ENCODE measurements around the gene ADCY7. TPM values are rescaled to one million over a fixed set of nuclear protein-coding genes. Genes with fewer than 3 reads are reported as not detected.

ADCY7 gene
- total RNA-seq, 2 donors from 2014 or later, result 30.1 to 37.2 TPM

DNA sequence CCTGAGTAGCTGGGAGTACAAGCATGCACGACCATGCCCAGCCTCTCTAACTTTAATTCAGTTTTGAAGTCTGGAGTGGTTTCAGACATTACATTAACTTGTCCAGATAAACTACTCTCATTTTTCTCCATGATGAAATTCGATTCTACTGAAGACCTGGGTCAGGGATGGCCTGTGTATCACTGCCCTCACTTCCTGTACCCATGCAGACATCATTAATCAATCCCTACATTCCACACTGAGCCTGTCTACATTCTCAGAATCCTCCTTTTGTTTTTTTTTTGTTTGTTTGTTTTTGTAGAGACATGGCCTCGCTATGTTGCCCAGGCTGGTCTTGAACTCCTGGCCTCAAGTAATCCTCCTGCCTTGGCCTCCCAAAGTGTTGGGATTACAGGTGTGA is 22.6 kb downstream of the ADCY7 start:
- H3K27ac ChIP-seq (ENCODE audit: low read depth, low read length), result no peak overlapping the region
- no peaks in the 10 kb centered on the region for H3K27me3 ChIP-seq (ENCODE audit: control insufficient read depth, insufficient read depth, low read length, poor library complexity, severe bottlenecking)
- no peaks in the 10 kb centered on the region for H3K36me3 ChIP-seq (ENCODE audit: control insufficient read depth, insufficient read depth, low read length)
- WGBS, 2 experiments (ENCODE audit: insufficient coverage in 1 of 2, insufficient read length in 1 of 2), result 78 to 91% methylated on average over 1 to 3 of the region's 3 CpGs
- peaks cover 9% of the 10 kb centered on the region for H3K36me3 Mint-ChIP-seq (ENCODE audit: low read depth)
- peaks cover 9% of the 10 kb centered on the region for H3K9me3 Mint-ChIP-seq
- H3K4me1 ChIP-seq (ENCODE audit: control insufficient read depth, insufficient read depth, low read length), result no peaks in the 10 kb centered on the region
- H3K4me3 Mint-ChIP-seq, result no peak overlapping the region
- TF ChIP-seq, protein P1, sequence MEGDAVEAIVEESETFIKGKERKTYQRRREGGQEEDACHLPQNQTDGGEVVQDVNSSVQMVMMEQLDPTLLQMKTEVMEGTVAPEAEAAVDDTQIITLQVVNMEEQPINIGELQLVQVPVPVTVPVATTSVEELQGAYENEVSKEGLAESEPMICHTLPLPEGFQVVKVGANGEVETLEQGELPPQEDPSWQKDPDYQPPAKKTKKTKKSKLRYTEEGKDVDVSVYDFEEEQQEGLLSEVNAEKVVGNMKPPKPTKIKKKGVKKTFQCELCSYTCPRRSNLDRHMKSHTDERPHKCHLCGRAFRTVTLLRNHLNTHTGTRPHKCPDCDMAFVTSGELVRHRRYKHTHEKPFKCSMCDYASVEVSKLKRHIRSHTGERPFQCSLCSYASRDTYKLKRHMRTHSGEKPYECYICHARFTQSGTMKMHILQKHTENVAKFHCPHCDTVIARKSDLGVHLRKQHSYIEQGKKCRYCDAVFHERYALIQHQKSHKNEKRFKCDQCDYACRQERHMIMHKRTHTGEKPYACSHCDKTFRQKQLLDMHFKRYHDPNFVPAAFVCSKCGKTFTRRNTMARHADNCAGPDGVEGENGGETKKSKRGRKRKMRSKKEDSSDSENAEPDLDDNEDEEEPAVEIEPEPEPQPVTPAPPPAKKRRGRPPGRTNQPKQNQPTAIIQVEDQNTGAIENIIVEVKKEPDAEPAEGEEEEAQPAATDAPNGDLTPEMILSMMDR (conservative IDR thresholded peaks at IDR 0.05), result no peak
- H3K9ac ChIP-seq (ENCODE audit: extremely low read depth, low read length, poor library complexity, severe bottlenecking), result no peak overlapping the region
- DNase-seq, result no peak
- no peak overlapping the region for H3K27ac Mint-ChIP-seq
- peaks cover 9% of the 10 kb centered on the region for H3K9me3 ChIP-seq (ENCODE audit: control insufficient read depth, low read length)
- no peak overlapping the region for H3K4me3 ChIP-seq (ENCODE audit: low read length)
- no peaks in the 10 kb centered on the region for H3K27me3 Mint-ChIP-seq (ENCODE audit: insufficient read depth)
- H3K4me1 Mint-ChIP-seq, result no peaks in the 10 kb centered on the region

DNA sequence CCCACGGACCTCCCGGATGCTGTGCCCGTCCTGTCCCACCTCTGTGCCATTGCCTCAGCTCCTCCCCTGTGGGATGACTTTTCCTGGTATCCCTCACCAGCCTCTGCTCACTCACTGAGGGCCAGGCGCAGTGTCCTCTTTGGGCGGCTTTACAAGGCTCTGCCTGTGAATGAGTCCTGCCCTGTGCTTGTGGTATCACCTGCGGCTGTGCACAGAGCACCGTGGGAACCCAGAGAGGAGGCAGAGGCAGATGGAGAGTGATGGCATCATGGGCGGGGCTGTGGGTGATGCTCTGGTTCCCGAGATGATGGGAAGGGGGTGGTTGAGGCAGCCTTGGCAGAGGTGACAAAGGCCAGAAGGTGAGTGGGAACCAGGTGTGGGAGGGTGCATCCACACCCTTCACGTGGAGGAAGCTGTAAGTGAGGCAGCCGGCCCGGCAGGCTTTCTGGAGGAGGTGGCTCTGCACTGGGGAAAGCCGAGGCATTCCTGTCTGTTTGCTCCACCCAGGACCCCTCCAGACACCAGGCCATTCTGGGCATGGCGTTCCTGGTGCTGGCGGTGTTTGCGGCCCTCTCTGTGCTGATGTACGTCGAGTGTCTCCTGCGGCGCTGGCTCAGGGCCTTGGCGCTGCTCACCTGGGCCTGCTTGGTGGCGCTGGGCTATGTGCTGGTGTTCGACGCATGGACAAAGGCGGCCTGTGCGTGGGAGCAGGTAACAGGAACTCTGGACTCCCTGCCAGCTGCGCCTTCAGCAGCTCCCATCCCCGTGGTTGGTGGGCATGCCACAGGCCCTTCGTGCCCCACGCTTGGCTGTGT is 23.8 kb downstream of the ADCY7 start:
- H3K27me3 ChIP-seq (ENCODE audit: control insufficient read depth, insufficient read depth, low read length, poor library complexity, severe bottlenecking), result no peaks in the 10 kb centered on the region
- Mint-ChIP-seq H3K27me3 (ENCODE audit: insufficient read depth) (no peaks in the 10 kb centered on the region), H3K9me3 (peaks cover 9% of the 10 kb centered on the region), H3K36me3 (ENCODE audit: low read depth) (peaks cover 13% of the 10 kb centered on the region), H3K27ac (no peak overlapping the region), H3K4me1 (no peaks in the 10 kb centered on the region), H3K4me3 (no peak overlapping the region)
- H3K4me3 ChIP-seq (ENCODE audit: low read length), result no peak overlapping the region
- no peak for DNase-seq
- TF ChIP-seq, protein P1 (conservative IDR thresholded peaks at IDR 0.05), result no peak
- H3K4me1 ChIP-seq (ENCODE audit: control insufficient read depth, insufficient read depth, low read length), result no peaks in the 10 kb centered on the region
- H3K27ac ChIP-seq (ENCODE audit: low read depth, low read length), result no peak overlapping the region
- WGBS, 2 experiments (ENCODE audit: insufficient coverage in 1 of 2, insufficient read length in 1 of 2), result 93 to 96% methylated on average over 22 to 30 of the region's 30 CpGs
- peaks cover 9% of the 10 kb centered on the region for H3K9me3 ChIP-seq (ENCODE audit: control insufficient read depth, low read length)
- H3K9ac ChIP-seq (ENCODE audit: extremely low read depth, low read length, poor library complexity, severe bottlenecking), result no peak overlapping the region
- H3K36me3 ChIP-seq (ENCODE audit: control insufficient read depth, insufficient read depth, low read length), result no peaks in the 10 kb centered on the region

DNA sequence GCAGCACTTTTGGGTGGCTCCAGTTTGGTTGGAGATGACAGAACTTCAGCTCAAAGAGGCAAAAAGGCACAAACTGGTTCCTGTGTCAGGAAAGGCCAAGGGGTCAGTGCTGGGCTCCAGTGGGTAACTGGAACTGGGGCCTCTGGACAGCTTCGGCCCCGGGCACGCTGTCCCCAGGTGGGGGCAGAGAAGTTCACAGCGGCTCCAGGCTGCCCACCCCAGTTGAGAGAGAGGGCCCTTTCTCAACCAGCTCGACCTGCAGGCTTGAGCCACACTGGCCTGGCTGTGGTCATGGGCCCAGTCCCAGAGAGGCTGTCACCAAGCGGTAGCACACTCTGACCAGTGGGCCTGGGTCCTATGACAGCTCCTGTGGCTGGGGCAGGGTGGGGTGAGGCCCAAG is 24.5 kb downstream of the ADCY7 start:
- no peak overlapping the region for H3K9ac ChIP-seq (ENCODE audit: extremely low read depth, low read length, poor library complexity, severe bottlenecking)
- peaks cover 9% of the 10 kb centered on the region for H3K9me3 Mint-ChIP-seq
- DNase-seq, result no peak
- peaks cover 20% of the 10 kb centered on the region for H3K36me3 Mint-ChIP-seq (ENCODE audit: low read depth)
- no peaks in the 10 kb centered on the region for H3K4me1 ChIP-seq (ENCODE audit: control insufficient read depth, insufficient read depth, low read length)
- WGBS, 2 experiments (ENCODE audit: insufficient coverage in 1 of 2, insufficient read length in 1 of 2), result 90 to 92% methylated on average over 4 to 6 of the region's 6 CpGs
- peaks cover 9% of the 10 kb centered on the region for H3K9me3 ChIP-seq (ENCODE audit: control insufficient read depth, low read length)
- no peak overlapping the region for H3K4me3 ChIP-seq (ENCODE audit: low read length)
- no peaks in the 10 kb centered on the region for H3K4me1 Mint-ChIP-seq
- H3K27me3 Mint-ChIP-seq (ENCODE audit: insufficient read depth), result no peaks in the 10 kb centered on the region
- H3K4me3 Mint-ChIP-seq, result no peak overlapping the region
- no peak overlapping the region for H3K27ac ChIP-seq (ENCODE audit: low read depth, low read length)
- TF ChIP-seq, protein P1 (conservative IDR thresholded peaks at IDR 0.05), result no peak
- no peak overlapping the region for H3K27ac Mint-ChIP-seq
- H3K36me3 ChIP-seq (ENCODE audit: control insufficient read depth, insufficient read depth, low read length), result no peaks in the 10 kb centered on the region
- H3K27me3 ChIP-seq (ENCODE audit: control insufficient read depth, insufficient read depth, low read length, poor library complexity, severe bottlenecking), result no peaks in the 10 kb centered on the region
